AG09309 (cell line): Measurements from ENCODE around the gene AP4B1.

ENCODE experiments used
- DNase-seq: peaks from one replicate; pipeline ENCODE4 v3.0.0-alpha.2; 2010; ENCODE audit warnings: low read depth
- H3K4me3 ChIP-seq: 2 replicates; pipeline ENCODE4 v1.5.1; 2011; ENCODE audit warnings: mild to moderate bottlenecking, low read depth, low read length, moderate library complexity; ENCODE audit not compliant: control insufficient read depth
- CTCF ChIP-seq: IDR thresholded peaks from 2 replicates; pipeline ENCODE4 v1.5.1; 2011; ENCODE audit warnings: mild to moderate bottlenecking, low read depth, low read length, inconsistent platforms; ENCODE audit not compliant: insufficient read depth, control insufficient read depth; ENCODE audit errors: missing control alignments

The AP4B1 gene

GRCh38 chr1:113946678-113947387 is 42.2 kb upstream of the AP4B1 start:
- DNase-seq: no peak
- no peak overlapping the region for H3K4me3 ChIP-seq
- no peak for TF ChIP-seq CTCF

GRCh38 chr1:113946112-113946511 is 41.5 kb upstream of the AP4B1 start:
- TF ChIP-seq CTCF: no peak
- no peak for DNase-seq
- no peak overlapping the region for H3K4me3 ChIP-seq

- H3K4me3 ChIP-seq: no peak overlapping the region
- TF ChIP-seq CTCF: no peak
- no peak for DNase-seq
Measured at GRCh38 chr1:113945329-113945728, 40.7 kb upstream of the AP4B1 start.

GRCh38 chr1:113943028-113943811 is 38.6 kb upstream of the AP4B1 start:
- no peak for TF ChIP-seq CTCF
- H3K4me3 ChIP-seq: no peak overlapping the region
- no peak for DNase-seq

- TF ChIP-seq CTCF: no peak
- DNase-seq: no peak
- H3K4me3 ChIP-seq: no peak overlapping the region
Measured at GRCh38 chr1:113942527-113942926, 37.9 kb upstream of the AP4B1 start.

GRCh38 chr1:113941245-113941559 is 36.6 kb upstream of the AP4B1 start:
- DNase-seq: no peak
- no peak overlapping the region for H3K4me3 ChIP-seq
- TF ChIP-seq CTCF: no peak
